GM18870 (cell line): ENCODE results near the gene TMEM267.
A peak's percentile ranks its signal among the peaks of the same experiment; 100 is the strongest.
"Not testable (repeated sequence)": the region's sequence is repeated elsewhere in the genome, so short reads cannot be mapped to it uniquely, and the experiment has no call there.

Experiments used
- ATAC-seq: cut with Tn5 transposase; IDR thresholded peaks from one replicate; pipeline ENCODE4 v1.9.1; 2021; ENCODE audit warnings: moderate library complexity; ENCODE audit not compliant: unreplicated experiment

The TMEM267 gene

DNA sequence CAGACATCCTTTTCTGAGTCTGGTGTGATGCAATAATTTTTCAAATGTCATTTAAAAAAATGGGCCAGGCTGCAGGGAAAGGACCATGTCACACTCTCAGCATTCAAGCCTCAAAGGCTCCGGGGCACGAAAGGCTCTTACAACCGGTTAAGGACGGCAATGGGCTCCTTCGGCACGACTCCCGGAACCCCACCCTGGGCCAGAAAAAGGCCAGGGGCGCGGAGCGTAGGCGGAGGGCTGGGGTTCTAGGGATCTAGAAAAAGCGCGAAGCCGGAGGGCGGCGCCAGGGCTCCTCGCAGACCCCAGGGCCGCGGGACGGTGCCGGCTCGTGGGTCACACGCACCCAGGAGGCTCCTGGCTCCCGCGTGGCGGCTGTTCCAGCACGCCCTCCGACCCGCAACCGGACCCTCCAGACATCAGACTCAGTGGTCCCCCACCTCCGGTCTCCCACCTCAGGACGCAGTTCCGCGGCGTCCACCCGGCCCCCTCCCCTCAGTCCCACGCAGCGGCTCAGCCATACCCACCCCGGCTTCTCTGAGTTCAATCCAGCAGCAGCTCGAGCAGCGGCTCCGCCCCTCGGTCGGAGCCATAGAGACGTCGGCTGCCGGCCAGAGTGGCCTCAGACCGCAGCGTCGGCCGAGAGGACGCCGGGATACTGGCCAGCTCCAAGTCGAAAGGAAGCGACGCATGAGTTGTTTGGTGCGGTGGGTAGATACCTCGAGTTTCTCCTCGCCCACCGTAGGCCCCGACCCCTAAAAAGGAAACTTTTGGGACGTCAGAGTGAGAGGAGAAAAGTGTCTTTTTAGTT lies at the start of gene TMEM267:
TMEM267 (minus strand) TSS at position 568 of the 808 bp plus-strand sequence. CDS start 29,896 bp downstream, outside the sequence.
- ATAC-seq, result peak; percentile 59

- ATAC-seq, result no peak
Measured at GRCh38 chr5:43530648-43531047, 47.0 kb upstream of the TMEM267 start.

GRCh38 chr5:43523662-43524072 lies 40.0 kb upstream of the TMEM267 start:
- no peak for ATAC-seq

DNA sequence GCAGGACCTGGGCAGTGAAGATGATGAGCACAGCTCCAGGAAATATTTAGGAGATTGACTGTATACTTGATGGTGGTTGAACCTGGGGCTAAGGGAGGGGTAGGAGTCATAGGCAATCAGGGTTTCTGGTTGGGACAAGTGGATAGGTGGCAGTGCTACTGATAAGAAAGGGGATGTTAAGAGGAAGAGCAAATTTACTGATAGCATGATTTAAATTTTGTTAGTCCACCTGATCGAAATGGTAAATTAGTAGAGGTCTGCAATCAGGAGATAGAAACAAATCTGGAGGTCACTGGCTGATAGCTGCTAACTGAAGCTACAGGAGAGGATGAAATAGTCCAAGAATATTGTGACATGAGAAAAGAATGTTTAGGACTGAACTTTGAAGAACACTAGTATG lies 37.0 kb upstream of the TMEM267 start:
- no peak for ATAC-seq

DNA sequence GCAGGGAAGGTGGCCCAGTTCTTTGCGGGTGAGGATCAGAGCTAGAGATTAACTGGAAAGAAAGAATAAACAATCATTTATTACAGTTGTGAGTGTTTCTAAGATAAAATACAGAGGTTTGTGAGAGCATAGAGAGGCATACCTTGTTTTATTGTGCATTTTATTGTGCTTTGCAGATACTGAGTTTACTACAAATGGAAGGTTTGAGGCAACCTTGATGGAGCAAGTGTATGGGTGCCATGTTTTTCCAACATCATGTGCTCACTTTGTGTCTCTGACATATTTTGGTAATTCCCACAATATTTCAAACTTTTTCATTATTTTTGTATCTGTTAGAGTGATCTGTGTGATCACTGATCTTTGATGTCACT lies 32.0 kb upstream of the TMEM267 start:
- ATAC-seq, result no peak

GRCh38 chr5:43514816-43515677 lies 31.4 kb upstream of the TMEM267 start, which contains the start of gene C5orf34:
Gene C5orf34 (minus strand): TSS chr5:43515148. CDS start chr5:43509339, 5,809 bp downstream.
- ATAC-seq, result peak; percentile 93

GRCh38 chr5:43514471-43514815 lies 30.8 kb upstream of the TMEM267 start:
- ATAC-seq, result peak; percentile 24

DNA sequence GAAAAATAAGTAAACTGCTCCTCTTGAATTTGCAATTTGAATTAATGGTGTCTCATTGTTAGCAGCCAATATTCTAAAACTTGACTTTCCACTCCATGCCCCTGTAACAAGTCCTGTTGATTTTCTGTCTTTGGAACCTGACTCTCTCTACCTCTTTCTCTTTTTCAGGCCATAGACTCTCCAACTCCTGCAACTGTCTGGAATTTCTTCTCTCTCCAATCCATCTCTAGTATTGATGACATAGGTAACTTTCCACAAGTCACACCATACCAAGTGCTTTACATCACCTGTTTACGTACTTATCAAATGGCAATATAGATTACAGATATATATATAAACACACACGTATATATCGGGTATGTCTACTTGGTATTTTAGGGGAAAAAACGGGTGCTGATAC lies 30.4 kb upstream of the TMEM267 start:
- no peak for ATAC-seq

DNA sequence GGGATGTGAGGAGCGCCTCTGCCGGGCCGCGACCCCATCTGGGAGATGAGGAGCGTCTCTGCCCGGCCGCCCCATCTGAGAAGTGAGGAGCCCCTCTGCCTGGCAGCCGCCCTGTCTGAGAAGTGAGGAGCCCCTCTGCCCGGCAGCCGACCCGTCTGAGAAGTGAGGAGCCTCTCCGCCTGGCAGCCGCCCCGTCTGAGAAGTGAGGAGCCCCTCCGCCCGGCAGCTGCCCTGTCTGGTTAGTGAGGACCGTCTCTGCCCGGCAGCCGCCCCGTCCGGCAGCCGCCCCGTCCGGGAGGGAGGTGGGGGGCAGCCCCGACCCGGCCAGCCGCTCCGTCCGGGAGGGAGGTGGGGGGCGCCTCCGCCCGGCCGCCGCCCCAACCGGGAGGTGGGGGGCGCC lies 27.4 kb upstream of the TMEM267 start:
- ATAC-seq, result not testable (repeated sequence)

GRCh38 chr5:43498581-43498980 lies 14.9 kb upstream of the TMEM267 start:
- no peak for ATAC-seq

GRCh38 chr5:43497311-43498104 lies 13.8 kb upstream of the TMEM267 start:
- no peak for ATAC-seq

GRCh38 chr5:43491326-43491725 lies 7.7 kb upstream of the TMEM267 start:
- no peak for ATAC-seq

GRCh38 chr5:43486353-43486752 lies 2.7 kb upstream of the TMEM267 start:
- ATAC-seq, result no peak

- no peak for ATAC-seq
Measured at GRCh38 chr5:43485406-43485805, 1.7 kb upstream of the TMEM267 start.

DNA sequence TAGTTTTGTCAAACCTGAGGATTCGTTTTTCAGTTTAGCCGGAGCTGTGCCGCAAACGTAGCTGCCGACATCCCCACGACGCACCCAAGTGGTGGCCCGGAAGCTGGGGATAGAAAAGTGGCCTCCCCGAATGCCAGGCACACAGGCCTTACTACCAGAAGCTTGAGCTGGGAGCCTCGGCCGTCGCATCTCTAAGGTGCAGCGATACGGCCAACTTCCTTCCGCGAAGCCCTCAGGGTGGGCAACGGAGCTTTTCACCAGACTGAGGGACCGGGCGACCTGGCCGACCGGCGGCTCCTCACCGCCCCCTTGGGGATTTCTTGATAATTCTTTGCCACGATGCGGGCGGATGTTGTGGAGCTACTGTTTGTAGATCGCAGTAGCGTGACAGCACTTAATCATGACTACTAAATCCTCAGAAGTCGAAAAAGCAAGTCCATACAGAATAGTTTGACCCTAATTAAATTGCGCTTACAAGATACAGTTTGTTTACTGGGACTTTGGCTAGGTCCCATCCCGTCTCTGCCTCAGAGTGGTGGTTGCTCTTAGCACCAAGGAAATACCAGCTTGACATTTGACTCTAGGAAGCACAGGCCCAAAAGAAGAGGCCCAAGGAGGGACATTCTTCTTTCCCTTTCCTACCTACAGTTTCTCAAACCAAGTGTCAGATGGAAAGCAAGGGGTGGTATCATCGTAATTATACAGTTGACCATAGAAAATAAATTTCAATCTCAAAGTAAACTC lies 613 bp upstream of the TMEM267 start:
- ATAC-seq, result peak; percentile 75

GRCh38 chr5:43482490-43483297 lies 971 bp downstream of the TMEM267 start:
- ATAC-seq, result no peak

DNA sequence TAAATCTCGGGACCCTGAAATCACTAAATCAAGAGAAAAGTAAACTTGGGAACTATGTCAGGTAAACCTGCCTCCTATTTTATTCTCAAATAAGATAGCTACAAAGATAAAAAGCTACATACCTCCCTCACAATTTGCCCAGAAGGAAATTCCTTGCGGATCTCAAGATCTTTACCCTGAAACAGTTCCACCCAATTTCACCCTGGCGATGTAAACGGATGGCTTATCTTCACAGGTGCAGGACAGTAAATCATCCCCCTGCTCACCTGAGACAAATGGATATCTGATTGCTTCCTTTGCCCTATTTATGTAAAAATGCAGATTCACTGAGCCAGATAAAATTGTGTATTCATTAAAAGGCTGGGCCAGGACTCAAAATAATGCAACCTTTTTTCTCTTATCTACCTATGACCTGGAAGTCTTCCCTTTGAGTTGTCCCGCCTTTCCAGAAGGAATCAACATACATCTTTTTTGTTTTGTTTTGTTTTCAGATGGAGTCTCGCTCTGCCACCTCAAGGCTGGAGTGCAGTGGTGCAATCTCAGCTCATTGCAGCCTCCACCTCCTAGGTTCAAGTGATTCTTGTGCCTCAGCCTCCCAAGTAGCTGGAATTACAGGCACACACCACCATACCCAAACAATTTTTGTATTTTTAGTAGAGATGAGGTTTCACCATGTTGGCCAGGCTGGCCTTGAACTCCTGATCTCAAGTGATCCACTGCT lies 13.8 kb downstream of the TMEM267 start:
- ATAC-seq, result no peak

DNA sequence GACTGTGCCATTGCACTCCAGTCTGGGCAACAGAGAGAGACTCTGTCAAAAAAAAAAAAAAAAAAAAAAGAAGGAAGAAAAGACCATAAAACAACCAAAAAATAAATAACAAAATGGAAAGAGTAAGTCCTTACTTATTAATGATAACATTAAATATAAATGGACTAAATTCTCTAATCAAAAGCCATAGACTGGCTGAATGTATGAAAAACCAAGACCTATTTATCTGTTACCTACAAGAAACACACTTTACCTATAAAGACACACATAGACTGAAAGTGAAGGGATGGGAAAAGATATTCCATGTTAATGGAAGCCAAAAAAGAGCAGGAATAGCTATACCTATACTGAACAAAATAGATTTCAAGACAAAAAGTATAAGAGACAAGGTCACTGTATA lies 16.6 kb downstream of the TMEM267 start:
- ATAC-seq, result no peak

- not testable (repeated sequence) for ATAC-seq
Measured at GRCh38 chr5:43465455-43465854, 18.2 kb downstream of the TMEM267 start.
